HG03025 (cell line): ENCODE data around the gene RPS6KA5.

Experiments used
- ATAC-seq: cut with Tn5 transposase; IDR thresholded peaks from one replicate; pipeline ENCODE4 v1.9.1; 2021; ENCODE audit warnings: mild to moderate bottlenecking, moderate library complexity; ENCODE audit not compliant: unreplicated experiment, low FRiP score

RPS6KA5 gene

DNA sequence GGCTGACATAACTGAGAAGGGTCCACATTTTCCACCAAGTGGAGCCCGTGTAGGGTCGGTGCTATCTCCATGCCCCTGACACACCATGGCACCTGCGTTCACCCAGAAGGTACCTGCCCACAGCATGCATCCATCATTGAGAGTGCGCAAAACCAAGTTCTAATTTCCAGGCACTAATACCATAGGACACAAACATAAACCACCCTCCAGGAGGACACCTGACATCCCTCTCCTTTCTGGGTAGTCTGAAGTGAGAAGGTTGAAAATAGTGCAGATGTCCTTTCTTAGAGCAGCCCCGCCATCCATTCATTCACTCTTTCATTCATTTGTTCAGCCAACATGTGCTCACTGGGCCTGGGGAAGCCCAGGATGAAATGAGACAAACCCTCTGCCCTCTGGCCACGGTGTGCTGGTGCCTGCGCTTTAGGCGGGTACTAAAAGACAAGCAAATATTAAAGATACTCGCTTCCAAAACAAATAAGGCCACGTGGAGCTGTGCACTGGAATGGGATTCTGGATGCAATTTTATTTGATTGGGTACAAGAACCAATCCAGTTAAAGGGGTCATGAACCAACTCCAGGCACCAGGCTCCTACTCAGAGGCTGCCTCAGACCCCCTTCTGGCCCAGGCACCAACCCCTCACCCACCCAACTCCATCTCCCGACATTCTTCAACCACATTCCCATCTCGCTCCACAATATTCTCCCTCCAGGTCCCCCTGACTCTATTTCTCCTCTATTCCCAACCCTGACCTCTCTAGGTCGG lies 245.5 kb downstream of the RPS6KA5 start:
- no peak for ATAC-seq

- ATAC-seq, result no peak
These were observed 247.0 kb downstream of the RPS6KA5 start for GRCh38 chr14:90813442-90813841.

- ATAC-seq, result no peak
These were observed 248.3 kb downstream of the RPS6KA5 start for GRCh38 chr14:90812109-90812508.

- no peak for ATAC-seq
These were observed 248.8 kb downstream of the RPS6KA5 start for GRCh38 chr14:90811641-90812040.

DNA sequence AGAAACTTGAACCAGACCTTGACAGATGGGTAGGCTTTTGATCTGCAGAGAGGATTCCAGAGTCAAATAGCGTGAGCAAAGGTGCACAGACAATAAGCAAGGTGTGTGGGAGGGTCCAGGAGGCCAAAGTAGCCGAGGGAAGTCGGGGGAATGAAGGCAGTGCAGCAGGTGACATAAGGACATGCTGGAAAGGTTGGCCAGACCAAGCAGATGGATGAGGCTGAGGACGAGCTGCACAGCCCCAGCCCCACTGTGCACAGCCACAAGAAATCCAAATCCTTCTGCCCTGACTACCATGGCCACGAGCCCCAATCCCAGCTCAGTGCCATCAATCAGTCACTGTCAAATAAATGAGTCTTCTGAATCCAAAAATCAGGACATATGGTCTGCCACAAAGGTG lies 249.6 kb downstream of the RPS6KA5 start:
- no peak for ATAC-seq

- ATAC-seq, result no peak
These were observed 250.7 kb downstream of the RPS6KA5 start for GRCh38 chr14:90809530-90810312.

DNA sequence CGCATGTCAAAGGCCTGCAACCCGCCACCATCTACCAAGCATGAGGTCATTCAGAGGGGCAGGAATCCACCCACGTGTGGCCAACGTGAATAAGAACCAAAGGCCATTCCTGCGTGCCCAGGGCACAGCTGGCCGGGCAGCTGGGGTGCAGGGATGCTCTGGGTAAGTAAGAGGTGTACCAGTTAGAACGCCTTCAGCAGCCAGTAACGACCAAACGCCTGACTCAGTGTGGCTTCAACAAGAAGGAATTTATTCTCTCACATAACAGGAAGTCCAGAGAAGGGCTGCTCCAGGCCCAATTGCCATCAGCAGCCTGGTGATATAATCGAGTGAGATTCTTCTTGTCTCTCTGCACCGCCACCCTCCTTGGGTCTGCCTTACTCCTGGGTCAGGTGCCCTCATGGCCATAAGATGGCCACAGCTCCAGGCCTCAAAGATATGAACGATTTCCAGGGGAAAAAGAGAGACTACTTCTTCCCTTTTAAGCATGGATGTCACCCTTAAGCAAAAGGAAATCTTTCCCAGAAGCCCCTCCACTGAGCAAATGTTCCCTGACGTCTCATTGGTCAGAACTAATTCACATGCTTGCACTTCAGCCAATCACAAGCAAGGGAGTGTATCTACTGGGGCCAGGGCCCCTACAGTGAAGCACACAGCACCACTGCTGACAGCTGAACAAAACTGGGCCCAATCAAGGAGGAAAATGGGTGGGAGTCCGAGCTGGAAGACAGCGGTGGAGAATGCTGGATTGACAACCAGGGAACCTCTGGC lies 251.5 kb downstream of the RPS6KA5 start:
- no peak for ATAC-seq

DNA sequence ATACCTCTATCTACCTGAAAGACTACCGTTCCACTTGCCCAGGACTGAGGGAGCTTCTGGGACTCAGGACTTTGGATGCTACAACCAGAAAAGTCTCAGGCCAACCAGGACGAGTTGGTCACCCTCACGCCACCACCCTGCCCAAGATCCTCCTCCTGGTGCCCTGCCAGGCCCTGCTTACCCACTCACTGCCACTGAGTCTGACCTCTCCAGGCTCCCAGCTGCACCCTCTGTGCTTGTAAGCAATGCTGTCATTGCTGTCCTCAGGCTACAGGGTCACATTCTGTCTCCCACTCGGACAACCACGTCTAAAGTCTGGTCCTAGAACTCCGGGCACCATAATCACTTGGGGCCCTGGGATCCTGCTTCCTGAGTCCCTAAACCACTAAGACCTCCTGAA lies 253.4 kb downstream of the RPS6KA5 start:
- ATAC-seq, result no peak

- ATAC-seq, result no peak
These were observed 254.5 kb downstream of the RPS6KA5 start for GRCh38 chr14:90805662-90806540.

DNA sequence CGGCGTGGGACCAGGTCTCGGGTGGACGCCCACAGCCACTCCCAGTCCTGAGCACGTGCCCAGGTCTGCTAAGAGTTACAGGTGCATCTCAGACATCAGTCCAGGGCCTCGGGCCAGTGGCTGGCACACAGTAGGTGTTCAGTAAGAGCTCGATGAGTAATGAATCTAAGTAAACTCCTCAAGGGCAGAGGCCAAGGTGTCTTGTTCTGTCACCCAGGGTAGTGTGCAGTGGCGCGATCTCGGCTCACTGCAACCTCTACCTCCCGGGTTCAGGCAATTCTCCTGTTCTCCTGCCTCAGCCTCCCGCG lies 255.4 kb downstream of the RPS6KA5 start:
- ATAC-seq, result no peak

- no peak for ATAC-seq
These were observed 256.0 kb downstream of the RPS6KA5 start for GRCh38 chr14:90804292-90805083.

DNA sequence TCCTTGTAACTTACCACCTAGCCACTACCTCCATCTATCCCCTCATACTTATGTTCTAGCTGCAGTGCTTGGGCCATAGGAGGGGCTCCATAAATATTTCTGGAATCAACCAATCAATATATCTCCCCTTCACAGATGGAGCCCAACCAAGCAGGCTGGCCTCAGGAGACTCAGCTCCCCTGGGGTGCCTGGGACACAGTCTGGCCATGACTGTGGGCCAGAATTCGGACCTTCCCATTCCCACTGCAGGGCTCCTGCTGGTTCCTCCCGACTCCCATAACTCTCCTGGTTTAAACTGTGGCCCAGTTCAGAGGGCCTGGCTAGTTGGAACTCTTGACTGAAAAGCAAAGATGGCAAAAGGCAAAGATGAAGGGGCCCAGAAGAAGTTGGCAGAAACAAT lies 257.2 kb downstream of the RPS6KA5 start:
- ATAC-seq, result no peak

DNA sequence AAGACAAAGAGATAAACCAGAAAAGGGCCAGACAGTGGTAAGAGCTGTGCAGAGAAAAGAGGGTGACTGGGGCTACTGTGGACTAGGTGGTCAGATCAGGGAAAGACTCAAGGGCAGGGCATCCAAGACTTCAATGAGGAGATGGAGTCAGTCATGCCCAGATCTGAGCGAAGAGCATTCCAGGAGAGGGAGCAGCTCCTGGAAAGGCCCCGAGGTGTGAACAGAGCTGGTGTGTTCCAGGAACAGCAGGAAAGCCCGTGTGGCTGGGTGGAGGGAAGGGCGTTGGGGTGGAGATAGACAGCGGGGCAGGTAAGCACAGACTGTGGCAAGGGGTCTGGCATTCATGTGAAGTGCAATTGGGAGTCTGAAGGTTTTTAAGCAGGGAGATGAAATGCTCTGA lies 261.0 kb downstream of the RPS6KA5 start:
- ATAC-seq, result no peak

DNA sequence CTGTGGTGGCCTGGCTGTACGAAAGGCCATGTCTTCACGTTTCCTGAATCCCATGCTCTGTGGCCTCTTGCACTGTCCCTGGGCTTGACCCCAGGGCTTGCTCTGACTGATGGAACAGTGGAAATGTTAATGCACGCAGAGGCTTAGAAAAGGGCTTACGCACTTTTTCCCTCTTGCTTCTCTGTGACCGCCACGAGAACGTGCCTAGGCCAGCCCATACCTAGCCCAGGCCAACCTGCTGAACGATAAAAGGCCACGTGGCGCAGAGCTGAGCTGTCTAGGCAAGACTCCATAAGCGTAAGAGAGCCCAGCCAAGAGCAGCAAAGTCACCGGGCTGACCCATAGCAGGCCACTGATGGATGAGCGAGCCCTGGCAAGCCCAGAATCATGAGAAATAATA lies 262.5 kb downstream of the RPS6KA5 start:
- no peak for ATAC-seq
